ENCODE data around the gene SPATA20.

Gene SPATA20

GRCh38 chr17:50531428-50532025, 15.4 kb upstream of the SPATA20 start:
- peaks cover 20% of the 10 kb centered on the region for H3K27me3 ChIP-seq (replicated peaks)
- DNase-seq, result no peak
- TF ChIP-seq, protein P1, sequence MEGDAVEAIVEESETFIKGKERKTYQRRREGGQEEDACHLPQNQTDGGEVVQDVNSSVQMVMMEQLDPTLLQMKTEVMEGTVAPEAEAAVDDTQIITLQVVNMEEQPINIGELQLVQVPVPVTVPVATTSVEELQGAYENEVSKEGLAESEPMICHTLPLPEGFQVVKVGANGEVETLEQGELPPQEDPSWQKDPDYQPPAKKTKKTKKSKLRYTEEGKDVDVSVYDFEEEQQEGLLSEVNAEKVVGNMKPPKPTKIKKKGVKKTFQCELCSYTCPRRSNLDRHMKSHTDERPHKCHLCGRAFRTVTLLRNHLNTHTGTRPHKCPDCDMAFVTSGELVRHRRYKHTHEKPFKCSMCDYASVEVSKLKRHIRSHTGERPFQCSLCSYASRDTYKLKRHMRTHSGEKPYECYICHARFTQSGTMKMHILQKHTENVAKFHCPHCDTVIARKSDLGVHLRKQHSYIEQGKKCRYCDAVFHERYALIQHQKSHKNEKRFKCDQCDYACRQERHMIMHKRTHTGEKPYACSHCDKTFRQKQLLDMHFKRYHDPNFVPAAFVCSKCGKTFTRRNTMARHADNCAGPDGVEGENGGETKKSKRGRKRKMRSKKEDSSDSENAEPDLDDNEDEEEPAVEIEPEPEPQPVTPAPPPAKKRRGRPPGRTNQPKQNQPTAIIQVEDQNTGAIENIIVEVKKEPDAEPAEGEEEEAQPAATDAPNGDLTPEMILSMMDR (IDR thresholded peaks at IDR 0.05; ENCODE audit: low read depth, low read length, missing control alignments), result no peak
- in situ Hi-C loops (cut with HindIII; ENCODE audit: low pct_ligation_motif_present, low sequenced_read_pairs), result no loop called here
- H3K4me3 ChIP-seq (ENCODE audit: low read depth, low read length), result no peak overlapping the region
- no peak overlapping the region for H3K27ac ChIP-seq
- no peaks in the 10 kb centered on the region for H3K36me3 ChIP-seq (replicated peaks)

GRCh38 chr17:50532452-50533024, 14.4 kb upstream of the SPATA20 start, which contains the start of gene EPN3:
EPN3 (plus strand) TSS chr17:50532735; CDS start chr17:50536557, 3,822 bp downstream.
- H3K27me3 ChIP-seq (replicated peaks), result peaks cover 20% of the 10 kb centered on the region
- in situ Hi-C loops (cut with HindIII; ENCODE audit: low pct_ligation_motif_present, low sequenced_read_pairs), result no loop called here
- H3K4me3 ChIP-seq (ENCODE audit: low read depth, low read length), result no peak within 1 kb of the TSS
- no peaks in the 10 kb centered on the region for H3K36me3 ChIP-seq (replicated peaks)
- TF ChIP-seq, protein P1 (IDR thresholded peaks at IDR 0.05; ENCODE audit: low read depth, low read length, missing control alignments), result peak; percentile 9
- H3K27ac ChIP-seq, result no peak within 1 kb of the TSS
- DNase-seq, result no peak

DNA sequence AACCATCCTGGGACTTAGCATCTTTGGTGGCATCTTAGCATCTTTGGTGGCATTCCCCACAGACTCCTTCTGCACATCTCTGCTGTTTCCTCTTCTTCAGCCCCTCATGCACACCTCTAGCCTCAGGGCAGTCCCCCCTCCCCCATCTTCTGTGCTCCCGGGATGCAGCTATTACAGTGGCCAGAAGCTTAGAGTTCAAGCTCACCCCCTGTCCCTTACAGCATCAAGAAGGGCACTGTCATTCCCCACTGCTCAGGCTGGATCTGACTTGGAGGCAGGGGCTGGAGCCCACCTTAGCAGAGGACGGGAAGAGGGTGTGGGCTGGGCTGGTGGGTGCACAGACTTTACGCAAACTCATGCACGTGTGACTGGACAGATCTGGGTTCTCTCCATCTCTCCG, 13.8 kb upstream of the SPATA20 start:
- Histone ChIP-seq H3K27me3 (replicated peaks) (peaks cover 20% of the 10 kb centered on the region), H3K36me3 (replicated peaks) (no peaks in the 10 kb centered on the region), H3K4me3 (ENCODE audit: low read depth, low read length) (no peak overlapping the region), H3K27ac (no peak overlapping the region)
- TF ChIP-seq, protein P1 (IDR thresholded peaks at IDR 0.05; ENCODE audit: low read depth, low read length, missing control alignments), result no peak
- in situ Hi-C loops (cut with HindIII; ENCODE audit: low pct_ligation_motif_present, low sequenced_read_pairs), result no loop called here
- no peak for DNase-seq

GRCh38 chr17:50533720-50534148, 13.2 kb upstream of the SPATA20 start:
- Histone ChIP-seq H3K36me3 (replicated peaks) (no peaks in the 10 kb centered on the region), H3K27me3 (replicated peaks) (peaks cover 20% of the 10 kb centered on the region), H3K4me3 (ENCODE audit: low read depth, low read length) (no peak overlapping the region), H3K27ac (no peak overlapping the region)
- TF ChIP-seq, protein P1 (IDR thresholded peaks at IDR 0.05; ENCODE audit: low read depth, low read length, missing control alignments), result no peak
- in situ Hi-C loops (cut with HindIII; ENCODE audit: low pct_ligation_motif_present, low sequenced_read_pairs), result no loop called here
- DNase-seq, result peak; percentile 9

- H3K4me3 ChIP-seq (ENCODE audit: low read depth, low read length), result no peak overlapping the region
- H3K27me3 ChIP-seq (replicated peaks), result peaks cover 20% of the 10 kb centered on the region
- TF ChIP-seq, protein P1 (IDR thresholded peaks at IDR 0.05; ENCODE audit: low read depth, low read length, missing control alignments), result peak; percentile 60
These were observed 12.6 kb upstream of the SPATA20 start for GRCh38 chr17:50534222-50534978.

More at GRCh38 chr17:50534222-50534978, 12.6 kb upstream of the SPATA20 start:
- in situ Hi-C loops (cut with HindIII; ENCODE audit: low pct_ligation_motif_present, low sequenced_read_pairs), result no loop called here
- no peaks in the 10 kb centered on the region for H3K36me3 ChIP-seq (replicated peaks)
- no peak for DNase-seq
- H3K27ac ChIP-seq, result no peak overlapping the region

Measured in brain microvascular endothelial cell (primary cell).